CD14-positive monocyte (primary cell): ENCODE measurements around the gene HECTD1. TPM values are rescaled to one million over a fixed set of nuclear protein-coding genes. Genes with fewer than 3 reads are reported as not detected.
A peak's percentile ranks its signal among the peaks of the same experiment; 100 is the strongest.
"Not testable (repeated sequence)": the region's sequence is repeated elsewhere in the genome, so short reads cannot be mapped to it uniquely, and the experiment has no call there.

Experiments
- DNase-seq, 3 donors: peaks; one replicate each; pipeline ENCODE4 v3.0.0-alpha.2; 2011 to 2022
- H2AFZ ChIP-seq: 2 replicates; pipeline ENCODE4 v1.6.0; 2012; ENCODE audit warnings: mild to moderate bottlenecking, low read depth, low read length, inconsistent platforms; ENCODE audit not compliant: insufficient read depth, poor library complexity, severe bottlenecking
- H3K27ac ChIP-seq, 2 donors: 1 replicate in 1 of 2; 2 replicates in 1 of 2; pipeline ENCODE4 v1.5.1; 2012 to 2013; ENCODE audit warnings: low read length in 2 of 2, control low read depth in 1 of 2, inconsistent platforms in 1 of 2, low read depth in 1 of 2, mild to moderate bottlenecking in 1 of 2
- H3K27me3 ChIP-seq, 2 donors: one replicate each; pipeline versions ENCODE4 v1.6.0 to v1.6.1; 2011 to 2013; ENCODE audit warnings: low read length in 2 of 2; ENCODE audit not compliant: control insufficient read depth in 2 of 2, insufficient read depth in 2 of 2
- H3K36me3 ChIP-seq, 2 donors: replicated peaks in 1 of 2; 1 replicate in 1 of 2; 2 replicates in 1 of 2; pipeline versions ENCODE4 v1.5.1 to v1.6.1; 2012 to 2013; ENCODE audit warnings: low read length in 2 of 2, control low read depth in 1 of 2, inconsistent platforms in 1 of 2, mild to moderate bottlenecking in 1 of 2; ENCODE audit not compliant: insufficient read depth in 2 of 2, control insufficient read depth in 1 of 2
- H3K4me1 ChIP-seq, 2 donors: 1 replicate in 1 of 2; 2 replicates in 1 of 2; pipeline versions ENCODE4 v1.5.1 to v1.6.1; 2012 to 2013; ENCODE audit warnings: low read length in 2 of 2, control low read depth in 1 of 2, inconsistent platforms in 1 of 2, mild to moderate bottlenecking in 1 of 2, moderate library complexity in 1 of 2; ENCODE audit not compliant: insufficient read depth in 2 of 2, control insufficient read depth in 1 of 2
- H3K4me2 ChIP-seq: replicated peaks from 2 replicates; pipeline ENCODE3; 2012; ENCODE audit warnings: low read length, moderate library complexity, mild to moderate bottlenecking; ENCODE audit not compliant: poor library complexity, severe bottlenecking; ENCODE audit errors: extremely low read depth
- H3K4me3 ChIP-seq, 3 experiments: fragments of 200-600 bp in 1 of 3; sonication (generic) in 1 of 3; replicated peaks in 1 of 3; 1 replicate in 2 of 3; 2 replicates in 1 of 3; pipeline ENCODE4 v1.5.1; 2011 to 2013; ENCODE audit warnings: low read length in 3 of 3, mild to moderate bottlenecking in 3 of 3, control low read depth in 2 of 3, low read depth in 2 of 3, inconsistent platforms in 1 of 3, moderate library complexity in 1 of 3
- H3K79me2 ChIP-seq: 2 replicates; pipeline ENCODE4 v1.6.0; 2012; ENCODE audit warnings: mild to moderate bottlenecking, control low read depth, inconsistent platforms, low read length, moderate library complexity; ENCODE audit not compliant: insufficient read depth
- H3K9ac ChIP-seq: 2 replicates; pipeline ENCODE4 v1.6.0; 2017; ENCODE audit warnings: low read length, mild to moderate bottlenecking; ENCODE audit not compliant: insufficient read depth, poor library complexity, severe bottlenecking
- H3K9me3 ChIP-seq, 2 donors: replicated peaks in 1 of 2; 1 replicate in 1 of 2; 2 replicates in 1 of 2; pipeline versions ENCODE4 v1.5.1 to v1.6.1; 2012 to 2013; ENCODE audit warnings: low read length in 2 of 2, control low read depth in 1 of 2; ENCODE audit not compliant: control insufficient read depth in 1 of 2, insufficient read depth in 1 of 2
- H4K20me1 ChIP-seq: 2 replicates; pipeline ENCODE4 v1.6.0; 2012; ENCODE audit warnings: mild to moderate bottlenecking, low read length, control low read depth, moderate library complexity; ENCODE audit not compliant: insufficient read depth
- H3K27ac Mint-ChIP-seq, 7 donors: one replicate each; pipeline ENCODE4 v1.8.0; 2020; ENCODE audit warnings: mild to moderate bottlenecking in 7 of 7, mixed read lengths in 7 of 7, moderate library complexity in 6 of 7, inconsistent platforms in 2 of 7
- H3K27me3 Mint-ChIP-seq, 3 donors: one replicate each; pipeline ENCODE4 v1.8.0; 2021 to 2022; ENCODE audit warnings: low read depth in 3 of 3, mild to moderate bottlenecking in 3 of 3, mixed read lengths in 3 of 3, moderate library complexity in 3 of 3, inconsistent platforms in 1 of 3
- H3K36me3 Mint-ChIP-seq, 2 donors: one replicate each; pipeline ENCODE4 v1.8.0; 2020; ENCODE audit warnings: mixed read lengths in 2 of 2, inconsistent platforms in 1 of 2, mild to moderate bottlenecking in 1 of 2
- H3K4me1 Mint-ChIP-seq: one replicate; pipeline ENCODE4 v1.8.0; 2020; ENCODE audit warnings: mild to moderate bottlenecking, mixed read lengths
- H3K4me3 Mint-ChIP-seq, 2 donors: one replicate each; pipeline ENCODE4 v1.8.0; 2020; ENCODE audit warnings: mild to moderate bottlenecking in 2 of 2, mixed read lengths in 2 of 2, moderate library complexity in 1 of 2
- H3K9me3 Mint-ChIP-seq, 7 donors: one replicate each; pipeline ENCODE4 v1.8.0; 2020 to 2022; ENCODE audit warnings: mixed read lengths in 7 of 7, mild to moderate bottlenecking in 6 of 7, moderate library complexity in 6 of 7, inconsistent platforms in 2 of 7
- CTCF ChIP-seq: fragments of 200-600 bp; IDR thresholded peaks from one replicate; pipeline ENCODE4 v1.8.0; 2022; ENCODE audit warnings: antibody characterized with exemption, mild to moderate bottlenecking
- WGBS: methylation state at CpG from one replicate; pipeline ENCODE4 v1.1.5; 2013; ENCODE audit warnings: missing lambda C conversion rate; ENCODE audit not compliant: insufficient coverage; 5-methylcytosine and 5-hydroxymethylcytosine counted together
- intact Hi-C, 2 donors: fragments of 100-400 bp; cut with micrococcal nuclease; formaldehyde crosslinking; loops; one replicate each; pipeline versions ENCODE4 v1.15.0 to v1.15.1; 2023
- polyA plus RNA-seq, 3 donors: library from polyadenylated mRNA; depleted of rRNA in 1 of 3; unstranded in 2 of 3; stranded (reverse) in 1 of 3; fragments of 300-500 nt in 2 of 3; fragments of >200 nt in 1 of 3; fragmentation: Illumina TruSeq in 2 of 3; gene quantifications; 1 replicate in 2 of 3; 2 replicates in 1 of 3; pipeline ENCODE4 v1.2.3, GENCODE V29; 2012 to 2021

The HECTD1 gene
- polyA plus RNA-seq, 3 donors = 12.7 to 55.9 (median 21.5) TPM

GRCh38 chr14:31092160-31092708, 115.4 kb downstream of the HECTD1 start:
- peaks cover 0 to 6% of the 10 kb centered on the region in 2 donors for H3K36me3 ChIP-seq
- H3K27me3 ChIP-seq = no peaks in the 10 kb centered on the region
- intact Hi-C loops = loop anchor here in 1 of 2 donors (5.0 kb wide), 1 partner anchor 65 kb away; the partner anchor contains the start of genes AP4S1 and STRN3
- no peak overlapping the region for H3K4me2 ChIP-seq
- H3K27me3 Mint-ChIP-seq = peaks cover 0 to 4% (median 0%) of the 10 kb centered on the region in 3 donors
- no peak overlapping the region for H2AFZ ChIP-seq
- no peak overlapping the region for H3K4me3 Mint-ChIP-seq
- no CpG with 5 or more reads among the region's 2 CpGs for WGBS
- H3K9me3 Mint-ChIP-seq = no peaks in the 10 kb centered on the region
- peak overlapping the region in 1 of 2 donors; percentile 91 for H3K27ac ChIP-seq
- H3K4me3 ChIP-seq = no peak overlapping the region
- H3K4me1 Mint-ChIP-seq = peaks cover 23% of the 10 kb centered on the region
- H3K79me2 ChIP-seq = no peaks in the 10 kb centered on the region
- no peak for TF ChIP-seq CTCF
- no peaks in the 10 kb centered on the region for H3K9me3 ChIP-seq
- H3K27ac Mint-ChIP-seq = peak overlapping the region; percentile 97 to 99 (median 99)
- H4K20me1 ChIP-seq = no peaks in the 10 kb centered on the region
- peaks cover 0 to 6% of the 10 kb centered on the region in 2 donors for H3K36me3 Mint-ChIP-seq
- no peak for DNase-seq
- no peak overlapping the region for H3K9ac ChIP-seq
- H3K4me1 ChIP-seq = peaks cover 24 to 27% of the 10 kb centered on the region in 2 donors

GRCh38 chr14:31090883-31091764, 116.5 kb downstream of the HECTD1 start:
- Mint-ChIP-seq H3K9me3 (no peaks in the 10 kb centered on the region), H3K27ac (peak overlapping the region; percentile 97 to 99 (median 99)), H3K4me3 (no peak overlapping the region), H3K4me1 (peaks cover 23% of the 10 kb centered on the region), H3K36me3 (no peaks in the 10 kb centered on the region), H3K27me3 (peaks cover 0 to 4% (median 0%) of the 10 kb centered on the region in 3 donors)
- Histone ChIP-seq H3K36me3 (no peaks in the 10 kb centered on the region), H3K27me3 (no peaks in the 10 kb centered on the region), H3K4me1 (peaks cover 24 to 27% of the 10 kb centered on the region in 2 donors), H2AFZ (peak overlapping the region; percentile 30), H4K20me1 (no peaks in the 10 kb centered on the region), H3K9me3 (no peaks in the 10 kb centered on the region), H3K27ac (peak overlapping the region; percentile 83 to 91), H3K4me3 (no peak overlapping the region), H3K79me2 (no peaks in the 10 kb centered on the region), H3K9ac (peak overlapping the region; percentile 50), H3K4me2 (peak overlapping the region; percentile 13)
- no peak for TF ChIP-seq CTCF
- peak; percentile 89 to 98 (median 97) for DNase-seq
- intact Hi-C loops = loop anchor here in 1 of 2 donors (5.0 kb wide), 1 partner anchor 64 kb away; the partner anchor contains the start of genes AP4S1 and STRN3
- WGBS = 0% methylated on average over 1 of the region's 5 CpGs

DNA sequence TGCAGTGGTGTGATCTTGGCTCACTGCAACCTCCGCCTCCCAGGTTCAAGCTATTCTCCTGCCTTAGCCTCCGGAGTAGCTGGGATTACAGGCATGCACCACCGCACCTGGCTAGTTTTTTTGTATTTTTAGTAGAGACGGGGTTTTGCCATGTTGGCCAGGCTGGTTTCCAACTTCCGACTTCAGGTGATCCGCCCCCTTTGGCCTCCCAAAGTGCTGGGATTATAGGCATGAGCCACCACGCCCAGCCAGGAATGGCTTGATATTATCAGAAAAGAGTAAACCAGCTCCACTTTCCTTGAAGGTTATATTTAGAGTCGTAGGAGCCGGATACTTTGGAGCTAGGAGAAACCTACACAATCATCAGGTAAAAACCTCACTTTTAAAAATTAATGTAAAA, 121.1 kb downstream of the HECTD1 start:
- H3K9me3 Mint-ChIP-seq, H3K4me2 ChIP-seq, H3K36me3 Mint-ChIP-seq, H3K27me3 ChIP-seq, H4K20me1 ChIP-seq, DNase-seq, H3K27me3 Mint-ChIP-seq, H3K9ac ChIP-seq, H3K4me3 Mint-ChIP-seq, intact Hi-C loops, H3K79me2 ChIP-seq, H3K9me3 ChIP-seq, H3K36me3 ChIP-seq, H2AFZ ChIP-seq, H3K4me3 ChIP-seq, H3K27ac ChIP-seq: not testable (repeated sequence)
- H3K4me1 ChIP-seq = peaks cover 19 to 20% of the 10 kb centered on the region in 2 donors
- H3K4me1 Mint-ChIP-seq = peaks cover 15% of the 10 kb centered on the region
- H3K27ac Mint-ChIP-seq = peak overlapping the region in 1 of 7 donors; percentile 66
- 97% methylated on average over 6 of the region's 9 CpGs for WGBS
